ENCODE measurements around the gene MGAT4B.

Gene MGAT4B

GRCh38 chr5:179834120-179834519 is 27.5 kb upstream of the MGAT4B start:
- no peaks in the 10 kb centered on the region for H3K27me3 ChIP-seq (ENCODE audit: insufficient read depth, low read length, poor library complexity)
- no peak overlapping the region for H2BK120ac ChIP-seq (ENCODE audit: low read depth, low read length)
- H3K79me1 ChIP-seq (ENCODE audit: low read length): no peaks in the 10 kb centered on the region
- no peaks in the 10 kb centered on the region for H3K79me2 ChIP-seq (ENCODE audit: control insufficient read depth, insufficient read depth, low read length)
- H3K9ac ChIP-seq (ENCODE audit: low read length): no peak overlapping the region
- no peak overlapping the region for H4K8ac ChIP-seq (ENCODE audit: low read depth, low read length)
- H4K5ac ChIP-seq (ENCODE audit: low read length): no peak overlapping the region
- no peak overlapping the region for H2BK15ac ChIP-seq (replicated peaks; ENCODE audit: low read depth)
- H3K27ac ChIP-seq (ENCODE audit: low read depth, low read length): no peak overlapping the region
- no peak for DNase-seq
- no peak overlapping the region for H2AK5ac ChIP-seq (ENCODE audit: low read length)
- no peak overlapping the region for H3K4me2 ChIP-seq (ENCODE audit: low read length)
- peaks cover 20% of the 10 kb centered on the region for H3K36me3 ChIP-seq (ENCODE audit: control insufficient read depth, insufficient read depth, low read length)
- H3K18ac ChIP-seq (ENCODE audit: low read length): no peak overlapping the region
- no peak overlapping the region for H3K56ac ChIP-seq (ENCODE audit: low read length)
- H3K4me3 ChIP-seq (ENCODE audit: low read length): no peak overlapping the region
- H3K4ac ChIP-seq (ENCODE audit: low read depth, low read length): no peak overlapping the region
- H3K23ac ChIP-seq (ENCODE audit: low read length): no peak overlapping the region
- no CpG with 5 or more reads among the region's 8 CpGs for WGBS (ENCODE audit: extremely low coverage, insufficient coverage, low lambda C conversion rate)
- H2BK5ac ChIP-seq (ENCODE audit: low read length): no peak overlapping the region
- no peaks in the 10 kb centered on the region for H3K4me1 ChIP-seq (ENCODE audit: control insufficient read depth, low read depth, low read length)

GRCh38 chr5:179833709-179834070 is 27.0 kb upstream of the MGAT4B start:
- Histone ChIP-seq H3K23ac (ENCODE audit: low read length) (no peak overlapping the region), H2AK5ac (ENCODE audit: low read length) (no peak overlapping the region), H3K56ac (ENCODE audit: low read length) (no peak overlapping the region), H3K4ac (ENCODE audit: low read depth, low read length) (no peak overlapping the region), H3K79me1 (ENCODE audit: low read length) (no peaks in the 10 kb centered on the region), H2BK15ac (replicated peaks; ENCODE audit: low read depth) (no peak overlapping the region), H3K79me2 (ENCODE audit: control insufficient read depth, insufficient read depth, low read length) (no peaks in the 10 kb centered on the region), H3K27me3 (ENCODE audit: insufficient read depth, low read length, poor library complexity) (no peaks in the 10 kb centered on the region), H3K4me2 (ENCODE audit: low read length) (no peak overlapping the region), H2BK5ac (ENCODE audit: low read length) (no peak overlapping the region), H3K36me3 (ENCODE audit: control insufficient read depth, insufficient read depth, low read length) (peaks cover 22% of the 10 kb centered on the region), H3K18ac (ENCODE audit: low read length) (no peak overlapping the region), H3K9ac (ENCODE audit: low read length) (no peak overlapping the region), H3K27ac (ENCODE audit: low read depth, low read length) (no peak overlapping the region), H3K4me1 (ENCODE audit: control insufficient read depth, low read depth, low read length) (no peaks in the 10 kb centered on the region), H4K5ac (ENCODE audit: low read length) (no peak overlapping the region), H2BK120ac (ENCODE audit: low read depth, low read length) (no peak overlapping the region), H3K4me3 (ENCODE audit: low read length) (no peak overlapping the region), H4K8ac (ENCODE audit: low read depth, low read length) (no peak overlapping the region)
- no peak for DNase-seq
- no CpG with 5 or more reads among the region's 3 CpGs for WGBS (ENCODE audit: extremely low coverage, insufficient coverage, low lambda C conversion rate)

DNA sequence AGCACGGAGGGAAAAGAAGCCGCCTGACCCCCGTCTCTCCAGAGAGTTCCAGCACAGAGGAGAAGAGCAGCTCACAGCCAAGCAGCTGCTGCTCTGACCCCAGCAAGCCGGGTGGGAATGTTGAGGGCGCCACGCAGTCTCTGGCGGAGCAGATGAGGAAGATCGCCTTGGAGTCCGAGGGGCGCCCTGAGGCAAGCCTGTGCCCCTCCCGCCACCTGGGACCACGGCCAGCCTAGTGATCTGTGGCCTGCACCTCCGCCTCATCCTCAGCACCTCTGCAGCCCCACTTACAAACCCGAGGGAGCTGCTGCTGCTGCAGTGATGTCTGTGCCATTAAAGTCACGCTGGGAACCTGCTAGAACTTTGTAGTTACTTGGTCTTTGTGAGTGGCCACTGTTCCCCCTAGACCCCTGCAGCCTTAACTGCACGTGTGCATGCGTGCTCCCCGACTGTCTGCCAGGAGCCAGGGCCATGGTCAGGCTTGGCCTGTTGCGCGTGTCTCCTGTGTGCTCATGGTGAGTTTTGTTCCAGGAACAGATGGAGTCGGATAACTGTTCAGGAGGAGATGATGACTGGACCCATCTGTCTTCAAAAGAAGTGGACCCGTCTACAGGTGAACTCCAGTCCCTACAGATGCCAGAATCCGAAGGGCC is 26.5 kb upstream of the MGAT4B start:
- Histone ChIP-seq H3K4me1 (ENCODE audit: control insufficient read depth, low read depth, low read length) (no peaks in the 10 kb centered on the region), H2BK15ac (replicated peaks; ENCODE audit: low read depth) (no peak overlapping the region), H3K4me2 (ENCODE audit: low read length) (no peak overlapping the region), H4K8ac (ENCODE audit: low read depth, low read length) (no peak overlapping the region), H3K4ac (ENCODE audit: low read depth, low read length) (no peak overlapping the region), H2AK5ac (ENCODE audit: low read length) (no peak overlapping the region), H3K9ac (ENCODE audit: low read length) (no peak overlapping the region), H3K18ac (ENCODE audit: low read length) (no peak overlapping the region), H3K79me2 (ENCODE audit: control insufficient read depth, insufficient read depth, low read length) (no peaks in the 10 kb centered on the region), H2BK5ac (ENCODE audit: low read length) (no peak overlapping the region), H3K36me3 (ENCODE audit: control insufficient read depth, insufficient read depth, low read length) (peaks cover 22% of the 10 kb centered on the region), H3K27ac (ENCODE audit: low read depth, low read length) (no peak overlapping the region), H3K27me3 (ENCODE audit: insufficient read depth, low read length, poor library complexity) (no peaks in the 10 kb centered on the region), H3K79me1 (ENCODE audit: low read length) (no peaks in the 10 kb centered on the region), H4K5ac (ENCODE audit: low read length) (no peak overlapping the region), H3K4me3 (ENCODE audit: low read length) (no peak overlapping the region), H3K56ac (ENCODE audit: low read length) (no peak overlapping the region), H3K23ac (ENCODE audit: low read length) (no peak overlapping the region), H2BK120ac (ENCODE audit: low read depth, low read length) (no peak overlapping the region)
- WGBS (ENCODE audit: extremely low coverage, insufficient coverage, low lambda C conversion rate): no CpG with 5 or more reads among the region's 23 CpGs
- no peak for DNase-seq

GRCh38 chr5:179832039-179832745 is 25.5 kb upstream of the MGAT4B start:
- Histone ChIP-seq H3K4me3 (ENCODE audit: low read length) (no peak overlapping the region), H2BK5ac (ENCODE audit: low read length) (no peak overlapping the region), H3K56ac (ENCODE audit: low read length) (no peak overlapping the region), H2AK5ac (ENCODE audit: low read length) (no peak overlapping the region), H3K4me2 (ENCODE audit: low read length) (no peak overlapping the region), H3K9ac (ENCODE audit: low read length) (no peak overlapping the region), H3K23ac (ENCODE audit: low read length) (no peak overlapping the region), H4K5ac (ENCODE audit: low read length) (no peak overlapping the region), H3K27me3 (ENCODE audit: insufficient read depth, low read length, poor library complexity) (no peaks in the 10 kb centered on the region), H3K79me2 (ENCODE audit: control insufficient read depth, insufficient read depth, low read length) (no peaks in the 10 kb centered on the region), H3K4me1 (ENCODE audit: control insufficient read depth, low read depth, low read length) (no peaks in the 10 kb centered on the region), H3K79me1 (ENCODE audit: low read length) (no peaks in the 10 kb centered on the region), H2BK15ac (replicated peaks; ENCODE audit: low read depth) (no peak overlapping the region), H3K18ac (ENCODE audit: low read length) (no peak overlapping the region), H3K4ac (ENCODE audit: low read depth, low read length) (no peak overlapping the region), H2BK120ac (ENCODE audit: low read depth, low read length) (no peak overlapping the region), H3K36me3 (ENCODE audit: control insufficient read depth, insufficient read depth, low read length) (peaks cover 20% of the 10 kb centered on the region), H3K27ac (ENCODE audit: low read depth, low read length) (no peak overlapping the region), H4K8ac (ENCODE audit: low read depth, low read length) (no peak overlapping the region)
- WGBS (ENCODE audit: extremely low coverage, insufficient coverage, low lambda C conversion rate): no CpG with 5 or more reads among the region's 20 CpGs
- DNase-seq: no peak

DNA sequence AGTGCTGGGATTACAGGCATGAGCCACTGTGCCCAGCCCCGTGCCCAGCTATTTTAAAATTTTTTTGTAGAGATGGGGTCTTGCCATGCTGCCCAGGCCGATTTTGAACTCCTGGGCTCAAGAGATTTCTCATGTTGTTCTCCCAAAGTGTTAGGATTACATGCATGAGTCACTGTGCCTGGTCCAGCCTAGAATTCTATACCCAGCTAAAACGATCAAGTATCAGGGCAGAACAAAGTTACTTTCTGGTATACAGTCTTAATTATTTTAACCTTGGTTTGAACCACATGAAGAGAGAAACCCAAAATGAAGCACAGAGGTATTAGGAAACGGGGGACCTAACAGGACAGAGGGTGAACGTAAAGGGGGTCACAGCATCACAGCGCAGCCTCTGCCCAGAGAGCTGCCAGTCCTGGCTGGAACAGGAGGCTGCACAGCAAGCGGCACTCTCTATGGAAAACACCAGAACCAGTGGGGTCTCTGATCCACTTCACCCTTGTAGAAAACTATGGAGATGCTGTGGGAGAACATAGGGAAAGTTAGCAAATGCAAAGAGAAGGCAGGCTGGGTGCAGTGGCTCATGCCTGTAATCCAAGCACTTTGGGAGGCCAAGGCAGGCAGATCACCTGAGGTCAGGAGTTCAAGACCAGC is 24.3 kb upstream of the MGAT4B start:
- Histone ChIP-seq H3K79me2 (ENCODE audit: control insufficient read depth, insufficient read depth, low read length) (no peaks in the 10 kb centered on the region), H3K56ac (ENCODE audit: low read length) (no peak overlapping the region), H2BK120ac (ENCODE audit: low read depth, low read length) (no peak overlapping the region), H3K4me1 (ENCODE audit: control insufficient read depth, low read depth, low read length) (no peaks in the 10 kb centered on the region), H3K79me1 (ENCODE audit: low read length) (no peaks in the 10 kb centered on the region), H3K4me3 (ENCODE audit: low read length) (no peak overlapping the region), H4K8ac (ENCODE audit: low read depth, low read length) (no peak overlapping the region), H3K27me3 (ENCODE audit: insufficient read depth, low read length, poor library complexity) (no peaks in the 10 kb centered on the region), H4K5ac (ENCODE audit: low read length) (no peak overlapping the region), H3K23ac (ENCODE audit: low read length) (no peak overlapping the region), H2BK15ac (replicated peaks; ENCODE audit: low read depth) (no peak overlapping the region), H3K9ac (ENCODE audit: low read length) (no peak overlapping the region), H2AK5ac (ENCODE audit: low read length) (no peak overlapping the region), H3K18ac (ENCODE audit: low read length) (no peak overlapping the region), H3K4me2 (ENCODE audit: low read length) (no peak overlapping the region), H3K36me3 (ENCODE audit: control insufficient read depth, insufficient read depth, low read length) (peaks cover 14% of the 10 kb centered on the region), H2BK5ac (ENCODE audit: low read length) (no peak overlapping the region), H3K27ac (ENCODE audit: low read depth, low read length) (no peak overlapping the region), H3K4ac (ENCODE audit: low read depth, low read length) (no peak overlapping the region)
- no CpG with 5 or more reads among the region's 7 CpGs for WGBS (ENCODE audit: extremely low coverage, insufficient coverage, low lambda C conversion rate)
- DNase-seq: no peak
